NB4 (cell line): ENCODE measurements around the gene NOP14.

ENCODE experiments used
- POLR2A ChIP-seq: IDR thresholded peaks from 2 replicates; pipeline ENCODE4 v1.6.1; 2011; ENCODE audit warnings: mild to moderate bottlenecking; ENCODE audit not compliant: insufficient read length; ENCODE audit errors: extremely low read depth
- TF ChIP-seq, protein P1 (sequence below): IDR thresholded peaks from one replicate; pipeline ENCODE4 v1.5.1; 2012; ENCODE audit warnings: low read depth, low read length
- TF ChIP-seq, protein P2 (sequence below): IDR thresholded peaks from 2 replicates; pipeline ENCODE4 v1.6.1; 2011; ENCODE audit warnings: low read depth, low read length

DNA sequence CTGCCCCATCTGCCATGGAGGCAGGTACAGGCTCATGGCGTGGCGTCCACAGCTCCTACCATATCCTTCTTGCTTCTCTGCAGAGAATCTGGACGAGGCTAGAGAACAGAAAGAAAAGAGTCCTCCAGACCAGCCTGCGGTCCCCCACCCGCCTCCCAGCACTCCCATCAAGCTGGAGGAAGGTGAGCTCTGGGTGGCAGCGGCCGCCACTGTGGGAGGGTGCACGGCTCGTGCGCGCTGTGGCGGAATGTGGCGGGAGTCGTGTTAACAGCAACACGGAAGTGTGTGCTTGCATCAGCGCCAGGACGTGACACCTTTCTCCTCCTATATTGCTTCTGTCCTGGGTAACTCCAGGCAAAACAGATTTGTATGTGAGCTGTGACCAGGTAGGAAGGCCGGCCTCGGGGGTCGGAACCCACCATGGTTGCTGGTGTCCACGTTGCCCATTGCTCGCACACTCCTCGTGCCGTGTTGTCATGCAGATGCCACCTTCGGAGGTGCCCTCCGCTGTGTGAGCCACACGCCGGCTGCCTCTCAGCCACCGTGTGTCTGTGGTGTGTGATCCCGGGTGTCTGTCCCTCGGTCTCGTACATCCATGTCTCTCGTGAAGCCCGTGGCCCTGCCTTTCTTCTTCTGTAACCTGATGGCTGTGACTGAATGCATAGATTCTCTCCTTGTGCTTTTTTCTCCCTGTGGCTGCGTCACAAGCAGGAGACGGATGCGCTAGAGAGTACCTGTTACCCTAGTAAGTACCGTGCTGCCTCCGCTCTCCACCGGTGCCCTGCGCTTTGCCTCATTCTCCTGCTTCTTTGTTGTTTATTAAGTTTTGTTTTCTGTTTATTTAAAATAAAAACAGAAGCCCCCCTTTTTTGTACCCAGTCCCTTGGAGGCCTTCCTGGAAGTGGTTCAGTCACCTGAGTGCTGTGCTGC lies 37.0 kb downstream of the NOP14 start:
- TF ChIP-seq POLR2A: no peak
- TF ChIP-seq, protein P1, sequence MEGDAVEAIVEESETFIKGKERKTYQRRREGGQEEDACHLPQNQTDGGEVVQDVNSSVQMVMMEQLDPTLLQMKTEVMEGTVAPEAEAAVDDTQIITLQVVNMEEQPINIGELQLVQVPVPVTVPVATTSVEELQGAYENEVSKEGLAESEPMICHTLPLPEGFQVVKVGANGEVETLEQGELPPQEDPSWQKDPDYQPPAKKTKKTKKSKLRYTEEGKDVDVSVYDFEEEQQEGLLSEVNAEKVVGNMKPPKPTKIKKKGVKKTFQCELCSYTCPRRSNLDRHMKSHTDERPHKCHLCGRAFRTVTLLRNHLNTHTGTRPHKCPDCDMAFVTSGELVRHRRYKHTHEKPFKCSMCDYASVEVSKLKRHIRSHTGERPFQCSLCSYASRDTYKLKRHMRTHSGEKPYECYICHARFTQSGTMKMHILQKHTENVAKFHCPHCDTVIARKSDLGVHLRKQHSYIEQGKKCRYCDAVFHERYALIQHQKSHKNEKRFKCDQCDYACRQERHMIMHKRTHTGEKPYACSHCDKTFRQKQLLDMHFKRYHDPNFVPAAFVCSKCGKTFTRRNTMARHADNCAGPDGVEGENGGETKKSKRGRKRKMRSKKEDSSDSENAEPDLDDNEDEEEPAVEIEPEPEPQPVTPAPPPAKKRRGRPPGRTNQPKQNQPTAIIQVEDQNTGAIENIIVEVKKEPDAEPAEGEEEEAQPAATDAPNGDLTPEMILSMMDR: no peak
- TF ChIP-seq, protein P2, sequence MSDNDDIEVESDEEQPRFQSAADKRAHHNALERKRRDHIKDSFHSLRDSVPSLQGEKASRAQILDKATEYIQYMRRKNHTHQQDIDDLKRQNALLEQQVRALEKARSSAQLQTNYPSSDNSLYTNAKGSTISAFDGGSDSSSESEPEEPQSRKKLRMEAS: no peak
